ENCODE data around the gene USP24. TPM values are rescaled to one million over a fixed set of nuclear protein-coding genes. Genes with fewer than 3 reads are reported as not detected.
A peak's percentile ranks its signal among the peaks of the same experiment; 100 is the strongest.

The USP24 gene
- total RNA-seq, 1 donor, result 43.1 TPM

GRCh38 chr1:55143684-55144083 is 71.5 kb downstream of the USP24 start:
- H2AFZ ChIP-seq (ENCODE audit: low read length), result no peak overlapping the region
- no peak for DNase-seq (ENCODE audit: insufficient read length, low spot score, missing footprints)
- no peak overlapping the region for H3K4me2 ChIP-seq (ENCODE audit: insufficient read depth, low read length)
- H3K27ac ChIP-seq (ENCODE audit: low read depth, low read length), result no peak overlapping the region
- H3K4me3 ChIP-seq (ENCODE audit: insufficient read depth, low read length), result no peak overlapping the region
- no peaks in the 10 kb centered on the region for H3K27me3 ChIP-seq (ENCODE audit: insufficient read depth, low read length)
- peaks cover 60% of the 10 kb centered on the region for H3K36me3 ChIP-seq (ENCODE audit: insufficient read depth, low read length)
- H3K9me3 ChIP-seq (ENCODE audit: low read depth, low read length), result no peaks in the 10 kb centered on the region
- no peaks in the 10 kb centered on the region for H3K4me1 ChIP-seq (ENCODE audit: insufficient read depth, low read length)
- H3K79me2 ChIP-seq (ENCODE audit: insufficient read depth, low read length), result no peaks in the 10 kb centered on the region
- TF ChIP-seq CTCF (IDR thresholded peaks at IDR 0.05; ENCODE audit: extremely low read depth, low read depth, low read length), result no peak
- H4K20me1 ChIP-seq (ENCODE audit: insufficient read depth, low read length), result no peaks in the 10 kb centered on the region

GRCh38 chr1:55141295-55141893 is 73.8 kb downstream of the USP24 start:
- H3K36me3 ChIP-seq (ENCODE audit: insufficient read depth, low read length), result peaks cover 70% of the 10 kb centered on the region
- no peak for TF ChIP-seq CTCF (IDR thresholded peaks at IDR 0.05; ENCODE audit: extremely low read depth, low read depth, low read length)

GRCh38 chr1:55140546-55140983 is 74.6 kb downstream of the USP24 start:
- no peaks in the 10 kb centered on the region for H3K4me1 ChIP-seq (ENCODE audit: insufficient read depth, low read length)
- peak; percentile 89 for TF ChIP-seq CTCF (IDR thresholded peaks at IDR 0.05; ENCODE audit: extremely low read depth, low read depth, low read length)
- no peaks in the 10 kb centered on the region for H4K20me1 ChIP-seq (ENCODE audit: insufficient read depth, low read length)
- H3K36me3 ChIP-seq (ENCODE audit: insufficient read depth, low read length), result peaks cover 66% of the 10 kb centered on the region
- peak overlapping the region; percentile 6 for H3K4me2 ChIP-seq (ENCODE audit: insufficient read depth, low read length)
- no peak overlapping the region for H3K4me3 ChIP-seq (ENCODE audit: insufficient read depth, low read length)
- no peak overlapping the region for H2AFZ ChIP-seq (ENCODE audit: low read length)
- no peaks in the 10 kb centered on the region for H3K27me3 ChIP-seq (ENCODE audit: insufficient read depth, low read length)
- no peaks in the 10 kb centered on the region for H3K79me2 ChIP-seq (ENCODE audit: insufficient read depth, low read length)
- peak overlapping the region; percentile 56 for H3K27ac ChIP-seq (ENCODE audit: low read depth, low read length)
- no peaks in the 10 kb centered on the region for H3K9me3 ChIP-seq (ENCODE audit: low read depth, low read length)
- DNase-seq (ENCODE audit: insufficient read length, low spot score, missing footprints), result peak; percentile 79

More at GRCh38 chr1:55141295-55141893, 73.8 kb downstream of the USP24 start:
- Histone ChIP-seq H2AFZ (ENCODE audit: low read length) (no peak overlapping the region), H3K4me2 (ENCODE audit: insufficient read depth, low read length) (no peak overlapping the region), H4K20me1 (ENCODE audit: insufficient read depth, low read length) (no peaks in the 10 kb centered on the region), H3K4me3 (ENCODE audit: insufficient read depth, low read length) (no peak overlapping the region), H3K4me1 (ENCODE audit: insufficient read depth, low read length) (no peaks in the 10 kb centered on the region), H3K27ac (ENCODE audit: low read depth, low read length) (peak overlapping the region; percentile 56), H3K27me3 (ENCODE audit: insufficient read depth, low read length) (no peaks in the 10 kb centered on the region), H3K9me3 (ENCODE audit: low read depth, low read length) (no peaks in the 10 kb centered on the region), H3K79me2 (ENCODE audit: insufficient read depth, low read length) (no peaks in the 10 kb centered on the region)
- peak; percentile 21 for DNase-seq (ENCODE audit: insufficient read length, low spot score, missing footprints)

GRCh38 chr1:55140137-55140536 is 75.0 kb downstream of the USP24 start:
- no peaks in the 10 kb centered on the region for H3K9me3 ChIP-seq (ENCODE audit: low read depth, low read length)
- no peak for DNase-seq (ENCODE audit: insufficient read length, low spot score, missing footprints)
- TF ChIP-seq CTCF (IDR thresholded peaks at IDR 0.05; ENCODE audit: extremely low read depth, low read depth, low read length), result no peak
- peaks cover 62% of the 10 kb centered on the region for H3K36me3 ChIP-seq (ENCODE audit: insufficient read depth, low read length)
- H3K79me2 ChIP-seq (ENCODE audit: insufficient read depth, low read length), result no peaks in the 10 kb centered on the region
- no peak overlapping the region for H3K4me2 ChIP-seq (ENCODE audit: insufficient read depth, low read length)
- no peak overlapping the region for H2AFZ ChIP-seq (ENCODE audit: low read length)
- peak overlapping the region; percentile 56 for H3K27ac ChIP-seq (ENCODE audit: low read depth, low read length)
- H3K27me3 ChIP-seq (ENCODE audit: insufficient read depth, low read length), result no peaks in the 10 kb centered on the region
- H3K4me1 ChIP-seq (ENCODE audit: insufficient read depth, low read length), result no peaks in the 10 kb centered on the region
- H4K20me1 ChIP-seq (ENCODE audit: insufficient read depth, low read length), result no peaks in the 10 kb centered on the region
- H3K4me3 ChIP-seq (ENCODE audit: insufficient read depth, low read length), result no peak overlapping the region

Data from osteoblast (primary cell).